Measurements from ENCODE around the gene WFS1.

DNA sequence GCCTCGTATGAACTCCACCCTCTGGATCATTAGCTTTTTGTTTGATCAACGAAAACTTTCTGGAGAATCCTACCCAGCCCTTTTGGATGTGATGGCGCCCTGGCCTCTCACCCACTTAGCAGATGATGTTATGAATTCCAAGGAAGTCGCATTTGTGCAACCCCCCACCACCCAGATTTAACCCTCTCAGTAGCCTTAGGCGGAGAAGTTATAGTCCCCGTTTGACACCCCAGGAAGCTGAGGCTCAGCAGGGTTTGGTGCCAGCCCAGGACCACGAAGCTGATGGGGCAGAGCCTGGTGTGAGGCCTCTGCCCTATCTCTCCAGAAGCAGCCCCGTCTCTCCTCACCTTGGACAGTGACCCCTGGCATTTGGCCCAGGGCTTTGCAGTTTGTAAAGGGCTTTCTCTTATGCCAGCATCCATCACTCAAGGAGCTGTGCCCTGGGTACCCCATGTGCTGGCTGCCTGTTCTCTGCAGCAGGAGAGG, 1.0 kb downstream of the WFS1 start:
- TF ChIP-seq RAD21 (CRISPR knock-in tag; conservative IDR thresholded peaks at IDR 0.05 in 1 of 2, IDR thresholded peaks at IDR 0.05 in 1 of 2) (no peak), EP300 (IDR thresholded peaks at IDR 0.05; ENCODE audit: low read length) (no peak), POLR2AphosphoS5 (IDR thresholded peaks at IDR 0.05; ENCODE audit: control insufficient read depth, insufficient read depth, low read depth, low read length) (no peak), HEY1 (CRISPR knock-in tag; IDR thresholded peaks at IDR 0.05; ENCODE audit: borderline replicate concordance) (no peak), TEAD2 (tag; IDR thresholded peaks at IDR 0.05) (no peak), ELF4 (CRISPR knock-in tag; IDR thresholded peaks at IDR 0.05) (no peak), HNRNPH1 (optimal IDR thresholded peaks at IDR 0.05; ENCODE audit: low read depth, low read length) (no peak)
- TF ChIP-seq, protein P1, sequence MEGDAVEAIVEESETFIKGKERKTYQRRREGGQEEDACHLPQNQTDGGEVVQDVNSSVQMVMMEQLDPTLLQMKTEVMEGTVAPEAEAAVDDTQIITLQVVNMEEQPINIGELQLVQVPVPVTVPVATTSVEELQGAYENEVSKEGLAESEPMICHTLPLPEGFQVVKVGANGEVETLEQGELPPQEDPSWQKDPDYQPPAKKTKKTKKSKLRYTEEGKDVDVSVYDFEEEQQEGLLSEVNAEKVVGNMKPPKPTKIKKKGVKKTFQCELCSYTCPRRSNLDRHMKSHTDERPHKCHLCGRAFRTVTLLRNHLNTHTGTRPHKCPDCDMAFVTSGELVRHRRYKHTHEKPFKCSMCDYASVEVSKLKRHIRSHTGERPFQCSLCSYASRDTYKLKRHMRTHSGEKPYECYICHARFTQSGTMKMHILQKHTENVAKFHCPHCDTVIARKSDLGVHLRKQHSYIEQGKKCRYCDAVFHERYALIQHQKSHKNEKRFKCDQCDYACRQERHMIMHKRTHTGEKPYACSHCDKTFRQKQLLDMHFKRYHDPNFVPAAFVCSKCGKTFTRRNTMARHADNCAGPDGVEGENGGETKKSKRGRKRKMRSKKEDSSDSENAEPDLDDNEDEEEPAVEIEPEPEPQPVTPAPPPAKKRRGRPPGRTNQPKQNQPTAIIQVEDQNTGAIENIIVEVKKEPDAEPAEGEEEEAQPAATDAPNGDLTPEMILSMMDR (IDR thresholded peaks at IDR 0.05 in 2 of 3, conservative IDR thresholded peaks at IDR 0.05 in 1 of 3; ENCODE audit: insufficient read depth in 2 of 3, low read depth in 1 of 3, low read length in 3 of 3) = no peak
- TF ChIP-seq, protein P2, sequence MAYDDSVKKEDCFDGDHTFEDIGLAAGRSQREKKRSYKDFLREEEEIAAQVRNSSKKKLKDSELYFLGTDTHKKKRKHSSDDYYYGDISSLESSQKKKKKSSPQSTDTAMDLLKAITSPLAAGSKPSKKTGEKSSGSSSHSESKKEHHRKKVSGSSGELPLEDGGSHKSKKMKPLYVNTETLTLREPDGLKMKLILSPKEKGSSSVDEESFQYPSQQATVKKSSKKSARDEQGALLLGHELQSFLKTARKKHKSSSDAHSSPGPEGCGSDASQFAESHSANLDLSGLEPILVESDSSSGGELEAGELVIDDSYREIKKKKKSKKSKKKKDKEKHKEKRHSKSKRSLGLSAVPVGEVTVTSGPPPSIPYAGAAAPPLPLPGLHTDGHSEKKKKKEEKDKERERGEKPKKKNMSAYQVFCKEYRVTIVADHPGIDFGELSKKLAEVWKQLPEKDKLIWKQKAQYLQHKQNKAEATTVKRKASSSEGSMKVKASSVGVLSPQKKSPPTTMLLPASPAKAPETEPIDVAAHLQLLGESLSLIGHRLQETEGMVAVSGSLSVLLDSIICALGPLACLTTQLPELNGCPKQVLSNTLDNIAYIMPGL (CRISPR knock-in tag; IDR thresholded peaks at IDR 0.05) = no peak

Measured in K562 (cell line).